Osteoblast (primary cell): ENCODE data around the gene DUSP16. TPM values are rescaled to one million over a fixed set of nuclear protein-coding genes. Genes with fewer than 3 reads are reported as not detected.

ENCODE experiments used
- DNase-seq: peaks from one replicate; pipeline ENCODE4 v3.0.0; 2011; ENCODE audit warnings: low spot score, mixed read lengths; ENCODE audit not compliant: insufficient read length; ENCODE audit errors: missing footprints
- H2AFZ ChIP-seq: 2 replicates; pipeline ENCODE4 v1.6.0; 2011; ENCODE audit warnings: mild to moderate bottlenecking, low read length
- H3K27ac ChIP-seq: 2 replicates; pipeline ENCODE4 v1.5.1; 2011; ENCODE audit warnings: mild to moderate bottlenecking, low read depth, low read length, moderate library complexity
- H3K27me3 ChIP-seq: 2 replicates; pipeline ENCODE4 v1.6.0; 2012; ENCODE audit warnings: mild to moderate bottlenecking, control low read depth, inconsistent platforms, low read length, moderate library complexity; ENCODE audit not compliant: insufficient read depth
- H3K36me3 ChIP-seq: 2 replicates; pipeline ENCODE4 v1.5.1; 2011; ENCODE audit warnings: mild to moderate bottlenecking, low read length, control low read depth, moderate library complexity; ENCODE audit not compliant: insufficient read depth
- H3K4me1 ChIP-seq: 2 replicates; pipeline ENCODE4 v1.5.1; 2011; ENCODE audit warnings: mild to moderate bottlenecking, low read length, control low read depth, moderate library complexity; ENCODE audit not compliant: insufficient read depth
- H3K4me2 ChIP-seq: 2 replicates; pipeline ENCODE4 v1.6.0; 2011; ENCODE audit warnings: mild to moderate bottlenecking, low read length; ENCODE audit not compliant: insufficient read depth
- H3K4me3 ChIP-seq: fragments of 200-600 bp; sonication (generic); 3 replicates; pipeline ENCODE4 v1.5.1; 2012; ENCODE audit warnings: mild to moderate bottlenecking, low read length, inconsistent platforms; ENCODE audit not compliant: insufficient read depth
- H3K79me2 ChIP-seq: 2 replicates; pipeline ENCODE4 v1.6.0; 2012; ENCODE audit warnings: mild to moderate bottlenecking, low read length, control low read depth, inconsistent platforms; ENCODE audit not compliant: insufficient read depth
- H3K9me3 ChIP-seq: 2 replicates; pipeline ENCODE4 v1.5.1; 2011; ENCODE audit warnings: low read depth, low read length, control low read depth
- H4K20me1 ChIP-seq: 2 replicates; pipeline ENCODE4 v1.6.0; 2012; ENCODE audit warnings: mild to moderate bottlenecking, low read length, control low read depth; ENCODE audit not compliant: insufficient read depth
- total RNA-seq: library from RNA; depleted of rRNA; stranded (reverse); fragments of >200 nt; gene quantifications from 2 replicates; pipeline ENCODE4 v1.2.3, GENCODE V29; 2012
- TF ChIP-seq, protein P1 (sequence below): IDR thresholded peaks from 2 replicates; pipeline ENCODE4 v1.5.1; 2011; ENCODE audit warnings: mild to moderate bottlenecking, low read depth, low read length, moderate library complexity; ENCODE audit errors: extremely low read depth

Gene DUSP16, protein sequence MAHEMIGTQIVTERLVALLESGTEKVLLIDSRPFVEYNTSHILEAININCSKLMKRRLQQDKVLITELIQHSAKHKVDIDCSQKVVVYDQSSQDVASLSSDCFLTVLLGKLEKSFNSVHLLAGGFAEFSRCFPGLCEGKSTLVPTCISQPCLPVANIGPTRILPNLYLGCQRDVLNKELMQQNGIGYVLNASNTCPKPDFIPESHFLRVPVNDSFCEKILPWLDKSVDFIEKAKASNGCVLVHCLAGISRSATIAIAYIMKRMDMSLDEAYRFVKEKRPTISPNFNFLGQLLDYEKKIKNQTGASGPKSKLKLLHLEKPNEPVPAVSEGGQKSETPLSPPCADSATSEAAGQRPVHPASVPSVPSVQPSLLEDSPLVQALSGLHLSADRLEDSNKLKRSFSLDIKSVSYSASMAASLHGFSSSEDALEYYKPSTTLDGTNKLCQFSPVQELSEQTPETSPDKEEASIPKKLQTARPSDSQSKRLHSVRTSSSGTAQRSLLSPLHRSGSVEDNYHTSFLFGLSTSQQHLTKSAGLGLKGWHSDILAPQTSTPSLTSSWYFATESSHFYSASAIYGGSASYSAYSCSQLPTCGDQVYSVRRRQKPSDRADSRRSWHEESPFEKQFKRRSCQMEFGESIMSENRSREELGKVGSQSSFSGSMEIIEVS
- total RNA-seq: 5.1 and 5.3 TPM in 2 replicates

DNA sequence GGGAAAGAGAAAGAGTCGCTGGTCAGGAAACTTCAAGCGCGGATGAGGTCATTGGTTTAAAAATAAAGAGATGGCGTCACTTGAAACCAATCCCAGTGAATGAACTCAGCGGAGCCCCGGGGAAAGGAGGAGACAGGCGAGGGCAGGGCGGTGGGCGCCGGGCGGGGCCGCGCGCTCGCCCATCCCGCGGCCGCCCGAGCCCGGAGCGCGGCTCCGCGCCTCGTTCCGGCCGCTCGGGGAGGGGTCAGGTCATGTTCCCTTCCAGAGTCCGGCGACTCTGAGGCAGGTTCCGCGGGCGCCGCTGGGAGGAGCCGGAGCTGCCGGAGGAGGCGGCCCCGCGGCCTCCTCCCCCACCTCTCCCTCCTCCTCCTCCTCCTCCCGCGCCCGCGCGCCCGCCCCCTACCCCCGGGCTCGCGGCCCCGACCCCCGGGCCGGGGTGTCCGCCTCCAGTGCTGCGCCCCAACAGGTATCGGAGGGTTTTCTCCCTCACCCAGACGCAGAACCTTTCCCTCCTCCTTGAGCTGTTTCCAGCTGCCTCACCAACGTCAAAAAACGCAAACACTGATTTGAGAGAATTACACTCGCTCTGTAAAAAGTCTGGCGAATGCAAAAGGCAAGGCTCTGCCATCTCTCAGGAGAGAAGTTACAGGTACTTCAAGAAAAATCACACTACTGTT lies at the start of gene DUSP16:
Gene DUSP16 (minus strand): TSS at position 279 of the 677 bp plus-strand sequence. CDS start 41,765 bp downstream, outside the sequence.
- no peaks in the 10 kb centered on the region for H3K27me3 ChIP-seq
- H3K36me3 ChIP-seq: no peaks in the 10 kb centered on the region
- TF ChIP-seq, protein P1, sequence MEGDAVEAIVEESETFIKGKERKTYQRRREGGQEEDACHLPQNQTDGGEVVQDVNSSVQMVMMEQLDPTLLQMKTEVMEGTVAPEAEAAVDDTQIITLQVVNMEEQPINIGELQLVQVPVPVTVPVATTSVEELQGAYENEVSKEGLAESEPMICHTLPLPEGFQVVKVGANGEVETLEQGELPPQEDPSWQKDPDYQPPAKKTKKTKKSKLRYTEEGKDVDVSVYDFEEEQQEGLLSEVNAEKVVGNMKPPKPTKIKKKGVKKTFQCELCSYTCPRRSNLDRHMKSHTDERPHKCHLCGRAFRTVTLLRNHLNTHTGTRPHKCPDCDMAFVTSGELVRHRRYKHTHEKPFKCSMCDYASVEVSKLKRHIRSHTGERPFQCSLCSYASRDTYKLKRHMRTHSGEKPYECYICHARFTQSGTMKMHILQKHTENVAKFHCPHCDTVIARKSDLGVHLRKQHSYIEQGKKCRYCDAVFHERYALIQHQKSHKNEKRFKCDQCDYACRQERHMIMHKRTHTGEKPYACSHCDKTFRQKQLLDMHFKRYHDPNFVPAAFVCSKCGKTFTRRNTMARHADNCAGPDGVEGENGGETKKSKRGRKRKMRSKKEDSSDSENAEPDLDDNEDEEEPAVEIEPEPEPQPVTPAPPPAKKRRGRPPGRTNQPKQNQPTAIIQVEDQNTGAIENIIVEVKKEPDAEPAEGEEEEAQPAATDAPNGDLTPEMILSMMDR: no peak
- H3K4me1 ChIP-seq: peaks cover 20% of the 10 kb centered on the region
- H3K27ac ChIP-seq: peak within 1 kb of the TSS; percentile 96
- H4K20me1 ChIP-seq: no peaks in the 10 kb centered on the region
- peak within 1 kb of the TSS; percentile 97 for H3K4me2 ChIP-seq
- H3K9me3 ChIP-seq: peaks cover 3% of the 10 kb centered on the region
- peak; percentile 99 for DNase-seq
- peak within 1 kb of the TSS; percentile 94 for H3K4me3 ChIP-seq
- peak within 1 kb of the TSS; percentile 92 for H2AFZ ChIP-seq
- H3K79me2 ChIP-seq: peaks cover 26% of the 10 kb centered on the region

DNA sequence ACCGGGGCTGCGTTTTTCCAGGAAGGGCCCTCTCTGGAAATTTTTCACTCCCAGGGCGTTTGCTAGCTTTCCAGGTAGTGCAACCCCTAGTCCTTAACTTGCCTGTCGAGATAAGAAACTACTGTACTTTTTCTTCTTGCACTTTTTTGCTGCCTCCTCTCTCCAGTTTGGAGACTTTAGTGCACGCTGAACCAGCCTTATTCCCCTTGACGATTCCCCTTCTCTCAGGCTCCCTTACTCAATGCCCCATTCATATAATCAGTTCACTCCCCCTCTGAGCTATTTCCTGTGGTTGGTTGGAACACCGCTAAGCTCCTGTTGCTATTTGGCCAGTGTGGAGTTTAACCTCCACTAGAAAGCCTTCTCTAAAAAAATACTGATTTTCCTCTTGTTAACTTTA lies 49.7 kb upstream of the DUSP16 start:
- TF ChIP-seq, protein P1: no peak
- Histone ChIP-seq H3K36me3 (no peaks in the 10 kb centered on the region), H3K27me3 (no peaks in the 10 kb centered on the region), H3K79me2 (peaks cover 36% of the 10 kb centered on the region), H3K4me2 (peak overlapping the region; percentile 94), H3K9me3 (no peaks in the 10 kb centered on the region), H4K20me1 (no peaks in the 10 kb centered on the region), H3K4me1 (peaks cover 7% of the 10 kb centered on the region), H3K27ac (peak overlapping the region; percentile 77), H3K4me3 (peak overlapping the region; percentile 92), H2AFZ (peak overlapping the region; percentile 96)
- DNase-seq: peak; percentile 83

DNA sequence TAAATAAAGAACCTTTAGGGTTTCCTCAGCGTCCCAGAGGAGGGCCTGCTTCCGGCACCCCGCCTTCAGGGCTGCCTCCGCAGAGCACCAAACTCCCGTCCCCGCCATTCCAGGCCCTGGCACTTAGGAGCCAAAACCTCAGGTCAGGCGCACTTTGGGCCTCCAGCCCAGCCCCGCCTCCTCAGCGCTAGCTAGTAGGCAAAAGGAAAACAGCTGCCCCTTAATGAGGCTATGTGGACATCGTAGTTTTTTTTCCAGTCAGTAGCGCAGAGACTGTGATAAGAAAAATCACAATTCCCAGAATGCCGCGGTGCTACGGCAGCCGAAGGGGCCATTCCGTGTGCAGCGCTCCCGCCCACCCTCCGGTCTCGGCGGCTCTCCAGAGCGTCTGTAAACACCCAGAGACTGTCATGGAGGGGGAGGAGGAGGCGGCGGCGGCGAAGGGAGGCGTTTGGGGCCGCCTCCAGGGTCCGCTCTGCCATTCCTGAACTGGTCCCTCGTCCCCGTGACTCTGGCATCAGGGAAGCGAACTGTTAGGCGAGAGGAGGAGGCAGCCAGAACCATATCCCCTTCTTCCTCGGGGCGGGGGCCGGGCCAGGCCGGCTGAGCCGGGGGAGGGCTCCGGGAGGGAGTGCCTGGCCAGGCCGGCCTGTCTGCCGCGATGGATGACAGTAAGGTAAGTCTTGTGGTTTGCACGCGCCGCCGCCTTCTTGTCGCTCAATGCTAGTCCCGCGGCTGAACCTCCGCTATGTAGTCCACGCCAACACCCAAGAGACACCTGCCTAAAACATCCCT lies 49.0 kb upstream of the DUSP16 start, which contains the start of gene CREBL2:
Gene CREBL2 (plus strand): TSS at position 365 of the 795 bp plus-strand sequence. CDS start 297 bp downstream, at position 662.
- H3K4me1 ChIP-seq: peaks cover 9% of the 10 kb centered on the region
- no peaks in the 10 kb centered on the region for H3K9me3 ChIP-seq
- peak; percentile 96 for DNase-seq
- H3K4me2 ChIP-seq: peak within 1 kb of the TSS; percentile 94
- H3K27me3 ChIP-seq: no peaks in the 10 kb centered on the region
- peaks cover 34% of the 10 kb centered on the region for H3K79me2 ChIP-seq
- no peaks in the 10 kb centered on the region for H4K20me1 ChIP-seq
- peak within 1 kb of the TSS; percentile 92 for H3K4me3 ChIP-seq
- H2AFZ ChIP-seq: peak within 1 kb of the TSS; percentile 96
- H3K27ac ChIP-seq: peak within 1 kb of the TSS; percentile 77
- TF ChIP-seq, protein P1: no peak
- H3K36me3 ChIP-seq: no peaks in the 10 kb centered on the region
